HEK293T (cell line): ENCODE measurements around the gene EPHA4.

Source experiments
- SP1 ChIP-seq: fragments of 450-650 bp; IDR thresholded peaks from 2 replicates; pipeline ENCODE4 v1.6.1; 2017
- TARDBP ChIP-seq: fragments of 450-650 bp; IDR thresholded peaks from 2 replicates; pipeline ENCODE4 v1.6.1; 2016
- ZNF384 ChIP-seq: fragments of 450-650 bp; IDR thresholded peaks from 2 replicates; pipeline ENCODE4 v1.6.1; 2016

- TF ChIP-seq TARDBP (no peak), ZNF384 (no peak), SP1 (no peak)
Measured at GRCh38 chr2:221616561-221616960, 44.5 kb upstream of the EPHA4 start.
